Neural progenitor cell (in vitro differentiated cells): ENCODE data around the gene HEATR5A.

Experiments used
- EZH2 ChIP-seq: fragments of 200-600 bp; sonication (generic); IDR thresholded peaks from 2 replicates; pipeline ENCODE4 v1.6.1; 2017; ENCODE audit warnings: antibody characterized with exemption, mild to moderate bottlenecking, moderate library complexity
- TF ChIP-seq, protein P1 (sequence below): fragments of 200-600 bp; sonication (generic); IDR thresholded peaks from 2 replicates; pipeline ENCODE4 v1.5.1; 2017; ENCODE audit warnings: antibody characterized with exemption, mild to moderate bottlenecking

DNA sequence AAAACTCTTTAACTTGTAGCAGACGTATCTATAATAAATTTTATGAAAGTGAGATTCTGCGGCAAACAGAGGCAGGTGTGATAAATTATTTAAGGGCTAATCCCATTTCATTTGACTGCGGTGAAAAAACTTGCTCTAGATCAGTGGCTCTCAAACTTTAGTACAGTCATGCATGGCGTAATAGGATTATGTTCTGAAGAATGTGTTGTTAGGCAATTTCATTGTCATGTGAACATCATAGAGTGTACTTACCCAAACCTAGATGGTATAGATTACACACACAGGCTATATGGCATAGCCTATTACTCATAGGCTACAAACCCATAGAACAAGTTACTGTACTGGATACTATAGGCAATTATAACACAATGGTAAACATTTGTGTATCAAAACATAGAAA, 83.7 kb downstream of the HEATR5A start:
- TF ChIP-seq EZH2: no peak
- TF ChIP-seq, protein P1, sequence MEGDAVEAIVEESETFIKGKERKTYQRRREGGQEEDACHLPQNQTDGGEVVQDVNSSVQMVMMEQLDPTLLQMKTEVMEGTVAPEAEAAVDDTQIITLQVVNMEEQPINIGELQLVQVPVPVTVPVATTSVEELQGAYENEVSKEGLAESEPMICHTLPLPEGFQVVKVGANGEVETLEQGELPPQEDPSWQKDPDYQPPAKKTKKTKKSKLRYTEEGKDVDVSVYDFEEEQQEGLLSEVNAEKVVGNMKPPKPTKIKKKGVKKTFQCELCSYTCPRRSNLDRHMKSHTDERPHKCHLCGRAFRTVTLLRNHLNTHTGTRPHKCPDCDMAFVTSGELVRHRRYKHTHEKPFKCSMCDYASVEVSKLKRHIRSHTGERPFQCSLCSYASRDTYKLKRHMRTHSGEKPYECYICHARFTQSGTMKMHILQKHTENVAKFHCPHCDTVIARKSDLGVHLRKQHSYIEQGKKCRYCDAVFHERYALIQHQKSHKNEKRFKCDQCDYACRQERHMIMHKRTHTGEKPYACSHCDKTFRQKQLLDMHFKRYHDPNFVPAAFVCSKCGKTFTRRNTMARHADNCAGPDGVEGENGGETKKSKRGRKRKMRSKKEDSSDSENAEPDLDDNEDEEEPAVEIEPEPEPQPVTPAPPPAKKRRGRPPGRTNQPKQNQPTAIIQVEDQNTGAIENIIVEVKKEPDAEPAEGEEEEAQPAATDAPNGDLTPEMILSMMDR: no peak
